DND-41 (cell line): ENCODE data around the gene DDR1.

Experiments used
- CTCF ChIP-seq: IDR thresholded peaks from 2 replicates; pipeline ENCODE4 v1.5.1; 2012; ENCODE audit warnings: borderline replicate concordance, low read length, moderate library complexity, mild to moderate bottlenecking; ENCODE audit not compliant: poor library complexity, severe bottlenecking; ENCODE audit errors: extremely low read depth
- EZH2 ChIP-seq: IDR thresholded peaks from 3 replicates; pipeline ENCODE4 v1.6.1; 2012; ENCODE audit warnings: borderline replicate concordance, low read depth, mild to moderate bottlenecking, moderate library complexity, low read length, inconsistent platforms; ENCODE audit not compliant: severe bottlenecking

- TF ChIP-seq CTCF (no peak), EZH2 (no peak)
These were observed 40.2 kb upstream of the DDR1 start for GRCh38 chr6:30844118-30844535.
